ENCODE results near the gene CHRNA7.

CHRNA7 gene

DNA sequence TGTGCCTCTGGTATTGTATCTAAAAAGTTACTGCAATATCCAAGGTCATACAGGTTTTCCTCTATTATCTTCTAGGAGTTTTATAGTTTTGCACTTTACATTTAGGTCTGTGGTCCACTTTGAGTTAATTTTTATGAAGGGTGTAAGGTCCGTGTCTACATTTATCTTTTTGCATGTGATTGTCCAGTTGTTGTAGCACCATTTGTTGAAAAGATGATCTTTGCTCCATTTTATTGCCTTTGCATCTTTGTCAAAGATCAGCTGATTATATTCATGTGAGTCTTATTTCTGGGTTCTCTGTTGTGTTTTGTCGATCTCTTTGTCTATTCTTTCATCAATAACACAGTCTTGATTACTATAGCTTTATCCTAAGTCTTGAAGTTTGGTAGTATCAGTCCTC is 6.7 kb downstream of the CHRNA7 start:
- no peaks in the 10 kb centered on the region for H3K9me3 Mint-ChIP-seq (ENCODE audit: low read depth)
- no peaks in the 10 kb centered on the region for H3K4me1 Mint-ChIP-seq (ENCODE audit: low read depth)
- H3K27ac Mint-ChIP-seq = no peak overlapping the region
- no peaks in the 10 kb centered on the region for H3K36me3 Mint-ChIP-seq
- no peak overlapping the region for H3K4me3 Mint-ChIP-seq
- peaks cover 32% of the 10 kb centered on the region for H3K27me3 Mint-ChIP-seq

DNA sequence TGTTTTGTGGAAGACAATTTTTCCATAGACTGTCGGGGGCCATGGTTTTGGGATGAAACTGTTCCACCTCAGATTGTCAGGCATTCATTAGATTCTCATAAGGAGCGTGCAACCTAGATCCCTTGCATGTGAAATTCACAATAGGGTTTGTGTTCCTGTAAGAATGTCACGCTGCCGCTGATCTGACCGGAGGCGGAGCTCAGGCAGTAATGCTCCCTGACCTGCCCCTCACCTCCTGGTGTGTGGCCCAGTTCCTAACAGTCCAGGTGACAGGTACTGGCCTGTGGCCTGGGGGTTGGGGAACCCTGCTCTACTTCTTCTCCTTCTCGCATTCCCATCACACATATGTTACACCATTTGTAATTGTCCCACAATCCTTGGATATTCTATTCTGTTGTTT is 11.0 kb downstream of the CHRNA7 start:
- Mint-ChIP-seq H3K27me3 (peaks cover 24% of the 10 kb centered on the region), H3K36me3 (no peaks in the 10 kb centered on the region), H3K27ac (no peak overlapping the region), H3K9me3 (ENCODE audit: low read depth) (no peaks in the 10 kb centered on the region), H3K4me1 (ENCODE audit: low read depth) (no peaks in the 10 kb centered on the region), H3K4me3 (no peak overlapping the region)

DNA sequence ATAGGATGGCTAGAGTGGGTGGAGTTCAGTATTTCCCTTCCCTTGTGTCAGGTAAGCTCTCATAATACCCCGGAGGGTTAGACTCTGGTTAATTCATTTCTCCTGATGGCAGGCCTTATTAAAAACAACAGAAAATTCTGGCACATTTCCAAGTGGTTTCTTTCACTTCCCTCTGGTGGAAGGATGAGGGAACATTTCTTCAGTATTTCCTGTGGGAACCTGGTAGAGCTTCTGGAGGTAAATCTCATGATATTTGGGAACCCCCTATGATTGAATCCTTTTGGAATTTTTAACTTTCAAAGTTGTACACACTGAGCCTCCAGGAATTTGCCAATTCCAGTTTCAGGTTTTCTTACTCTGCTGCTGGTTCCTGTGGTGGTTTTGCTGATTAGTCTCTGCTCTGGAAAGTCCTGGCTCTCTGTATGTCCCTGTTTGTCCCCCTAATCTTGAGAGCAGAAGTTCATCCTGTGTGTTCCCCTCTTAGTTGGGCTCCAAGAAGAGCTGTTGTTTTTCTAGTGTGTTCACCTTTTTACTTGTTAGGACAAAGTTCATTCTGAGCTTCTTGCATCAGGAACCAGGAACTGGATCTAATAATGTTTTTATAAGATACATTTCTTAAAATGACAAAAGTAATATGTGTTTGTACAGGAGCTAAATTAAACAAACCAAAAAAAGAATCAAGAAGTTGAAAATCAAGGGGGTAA is 12.1 kb downstream of the CHRNA7 start:
- Mint-ChIP-seq H3K4me3 (no peak overlapping the region), H3K27ac (no peak overlapping the region), H3K9me3 (ENCODE audit: low read depth) (no peaks in the 10 kb centered on the region), H3K36me3 (no peaks in the 10 kb centered on the region), H3K4me1 (ENCODE audit: low read depth) (no peaks in the 10 kb centered on the region), H3K27me3 (peaks cover 19% of the 10 kb centered on the region)

DNA sequence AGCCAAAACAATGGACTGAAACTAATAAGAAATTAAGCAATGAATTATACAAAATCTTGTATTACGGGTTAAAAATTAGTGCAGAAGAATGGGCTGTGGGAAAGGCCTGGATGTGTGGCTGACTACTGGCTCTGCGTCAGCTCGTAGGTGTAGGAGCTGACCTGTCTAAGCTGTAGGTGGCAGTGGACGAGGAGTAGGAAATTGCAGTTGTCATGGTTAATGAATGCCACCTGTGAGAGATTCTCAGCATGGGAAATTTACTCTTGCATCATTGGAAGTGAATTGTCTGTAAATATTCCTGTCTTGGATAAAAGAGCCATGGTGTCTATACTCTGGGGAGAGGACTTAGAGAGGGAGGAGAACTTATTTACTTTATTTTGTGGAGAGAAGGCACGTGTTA is 23.4 kb downstream of the CHRNA7 start:
- Mint-ChIP-seq H3K9me3 (ENCODE audit: low read depth) (peaks cover 4% of the 10 kb centered on the region), H3K4me1 (ENCODE audit: low read depth) (no peaks in the 10 kb centered on the region), H3K27me3 (peaks cover 7% of the 10 kb centered on the region), H3K4me3 (no peak overlapping the region), H3K36me3 (peaks cover 3% of the 10 kb centered on the region), H3K27ac (no peak overlapping the region)

DNA sequence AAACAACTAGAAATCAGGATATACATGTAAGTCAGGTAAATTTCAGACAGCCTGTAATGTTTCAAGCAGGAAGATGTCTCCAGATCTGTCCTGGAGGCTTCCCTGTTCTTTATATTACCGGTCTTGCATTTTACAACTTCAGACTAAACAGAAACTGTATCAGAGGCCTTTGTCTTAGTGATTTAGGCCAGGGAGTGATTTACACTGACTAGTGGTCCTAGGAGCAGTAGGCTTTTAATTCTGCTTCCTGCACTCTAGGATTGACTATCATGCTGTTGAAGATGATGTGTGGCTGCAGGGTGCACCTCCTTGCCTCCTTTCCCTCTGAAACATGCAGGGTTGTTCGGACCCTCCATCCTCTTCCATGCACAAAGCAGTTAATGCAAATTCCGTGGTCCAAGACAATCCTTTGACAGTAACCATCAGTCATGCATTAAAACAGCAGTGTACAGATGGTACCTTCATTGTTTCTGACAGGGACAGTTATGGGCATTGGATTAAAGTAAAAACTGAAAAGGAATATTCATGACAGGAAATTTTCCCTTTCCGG is 27.6 kb downstream of the CHRNA7 start:
- no peak overlapping the region for H3K4me3 Mint-ChIP-seq
- peaks cover 7% of the 10 kb centered on the region for H3K27me3 Mint-ChIP-seq
- no peaks in the 10 kb centered on the region for H3K36me3 Mint-ChIP-seq
- H3K27ac Mint-ChIP-seq = no peak overlapping the region
- no peaks in the 10 kb centered on the region for H3K4me1 Mint-ChIP-seq (ENCODE audit: low read depth)
- no peaks in the 10 kb centered on the region for H3K9me3 Mint-ChIP-seq (ENCODE audit: low read depth)

DNA sequence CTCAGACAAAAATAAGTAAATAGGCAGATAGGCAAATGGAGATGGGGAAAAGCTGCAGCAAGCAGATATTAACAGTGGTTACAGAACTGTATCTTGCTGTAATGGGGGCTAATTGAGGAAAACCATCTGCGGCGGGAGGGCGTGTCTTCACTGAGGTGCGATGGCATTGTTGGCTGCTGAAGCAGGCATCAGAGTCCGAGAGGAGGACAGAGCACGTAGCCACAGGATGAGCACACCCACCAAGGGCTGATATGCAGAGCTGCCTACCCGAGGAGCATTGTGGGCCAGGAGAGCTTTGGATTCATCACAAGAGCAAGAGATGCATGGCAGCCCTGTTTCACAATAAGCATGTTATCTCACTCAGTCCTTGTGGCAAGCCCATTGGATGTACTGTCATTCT is 30.4 kb downstream of the CHRNA7 start:
- Mint-ChIP-seq H3K4me1 (ENCODE audit: low read depth) (no peaks in the 10 kb centered on the region), H3K27ac (no peak overlapping the region), H3K9me3 (ENCODE audit: low read depth) (no peaks in the 10 kb centered on the region), H3K36me3 (no peaks in the 10 kb centered on the region), H3K4me3 (no peak overlapping the region), H3K27me3 (peaks cover 8% of the 10 kb centered on the region)

DNA sequence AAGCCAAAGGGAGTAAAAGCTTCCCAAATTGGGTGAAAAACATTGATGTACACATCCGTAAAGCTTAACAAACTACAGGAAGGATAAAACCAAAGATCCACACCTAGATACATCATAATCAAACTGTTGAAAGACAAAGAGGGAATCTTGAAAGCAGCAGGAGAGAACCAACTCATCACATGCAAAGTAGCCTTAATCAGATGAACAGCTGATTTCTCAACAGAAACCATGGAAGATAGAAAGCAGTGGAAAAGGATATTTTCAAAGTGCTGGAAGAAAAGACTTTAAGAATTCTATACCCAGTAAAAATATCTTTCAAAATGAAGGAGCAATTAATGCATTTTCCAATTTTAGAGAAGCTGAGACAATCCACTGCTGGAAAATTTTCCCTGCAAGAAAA is 36.8 kb downstream of the CHRNA7 start:
- Mint-ChIP-seq H3K36me3 (no peaks in the 10 kb centered on the region), H3K9me3 (ENCODE audit: low read depth) (peaks cover 22% of the 10 kb centered on the region), H3K27ac (no peak overlapping the region), H3K4me3 (no peak overlapping the region), H3K4me1 (ENCODE audit: low read depth) (no peaks in the 10 kb centered on the region), H3K27me3 (peaks cover 1% of the 10 kb centered on the region)

DNA sequence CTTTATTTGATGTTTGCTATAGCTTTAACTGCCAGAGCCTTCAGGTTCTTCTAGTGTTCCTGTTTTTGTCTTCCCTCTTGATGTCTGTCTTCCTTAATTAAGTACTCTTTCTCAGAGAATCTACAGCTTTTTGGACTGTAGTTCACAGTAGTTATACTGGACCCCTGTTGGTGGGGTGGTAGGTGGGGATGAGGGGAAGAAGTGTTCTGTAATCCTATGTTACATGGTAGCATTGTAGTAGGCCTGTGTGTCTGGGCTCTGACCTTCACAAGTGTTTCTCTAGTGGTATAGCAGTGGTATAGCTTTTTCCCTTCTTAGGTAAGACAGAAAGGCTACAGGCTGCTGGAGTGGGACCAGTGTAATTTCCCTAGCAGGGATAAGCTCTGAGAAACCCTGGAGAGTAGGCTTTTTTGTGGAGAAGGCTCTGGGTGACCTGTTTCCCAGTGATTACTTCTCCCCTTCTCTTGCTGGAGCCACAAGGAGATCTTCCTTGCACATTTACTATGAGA is 59.6 kb downstream of the CHRNA7 start:
- peaks cover 5% of the 10 kb centered on the region for H3K9me3 Mint-ChIP-seq (ENCODE audit: low read depth)
- no peaks in the 10 kb centered on the region for H3K36me3 Mint-ChIP-seq
- no peaks in the 10 kb centered on the region for H3K4me1 Mint-ChIP-seq (ENCODE audit: low read depth)
- H3K27ac Mint-ChIP-seq = no peak overlapping the region
- peaks cover 1% of the 10 kb centered on the region for H3K27me3 Mint-ChIP-seq
- H3K4me3 Mint-ChIP-seq = no peak overlapping the region

DNA sequence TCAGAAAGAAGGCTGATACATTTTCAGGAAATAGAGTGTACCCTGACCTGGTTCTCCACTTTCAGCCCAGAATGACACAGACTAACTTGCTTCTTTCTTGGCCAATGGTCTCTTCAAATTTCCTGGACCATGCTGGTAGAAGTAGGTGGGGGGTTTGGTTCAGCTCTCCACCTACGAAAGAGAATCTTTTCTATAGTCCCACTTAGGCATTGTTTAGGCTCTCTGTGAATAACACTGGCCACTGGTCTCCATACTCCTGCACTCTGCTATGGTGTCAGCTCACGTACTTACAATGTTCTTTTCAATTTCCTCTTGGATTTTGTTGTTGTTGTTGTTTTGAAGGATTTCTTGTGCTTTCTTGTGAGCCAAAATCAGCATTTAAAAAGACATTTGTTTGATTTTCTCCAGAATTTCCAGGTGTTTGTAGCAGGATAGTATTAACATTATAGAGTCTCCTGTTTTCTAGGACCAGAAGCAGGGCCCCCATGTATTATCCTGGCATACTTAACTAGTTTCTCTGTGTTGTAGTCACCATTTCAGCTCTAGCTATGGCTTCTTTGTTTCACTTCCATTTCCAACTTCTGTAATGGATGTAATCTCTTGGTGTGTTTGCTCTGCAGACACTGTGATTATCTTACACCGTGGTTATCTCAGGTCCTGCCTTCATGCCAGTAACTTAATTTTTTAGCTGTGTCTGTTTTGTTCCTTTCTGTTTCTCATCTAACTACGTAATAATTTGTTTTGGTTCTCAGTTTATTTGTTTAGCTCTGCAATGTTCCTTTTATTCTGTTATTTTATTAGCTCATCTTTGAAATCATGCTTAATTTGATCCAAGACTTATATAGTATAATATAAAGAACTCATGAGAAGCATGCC is 61.4 kb downstream of the CHRNA7 start:
- Mint-ChIP-seq H3K27me3 (peaks cover 1% of the 10 kb centered on the region), H3K27ac (no peak overlapping the region), H3K9me3 (ENCODE audit: low read depth) (peaks cover 5% of the 10 kb centered on the region), H3K36me3 (no peaks in the 10 kb centered on the region), H3K4me1 (ENCODE audit: low read depth) (no peaks in the 10 kb centered on the region), H3K4me3 (no peak overlapping the region)

DNA sequence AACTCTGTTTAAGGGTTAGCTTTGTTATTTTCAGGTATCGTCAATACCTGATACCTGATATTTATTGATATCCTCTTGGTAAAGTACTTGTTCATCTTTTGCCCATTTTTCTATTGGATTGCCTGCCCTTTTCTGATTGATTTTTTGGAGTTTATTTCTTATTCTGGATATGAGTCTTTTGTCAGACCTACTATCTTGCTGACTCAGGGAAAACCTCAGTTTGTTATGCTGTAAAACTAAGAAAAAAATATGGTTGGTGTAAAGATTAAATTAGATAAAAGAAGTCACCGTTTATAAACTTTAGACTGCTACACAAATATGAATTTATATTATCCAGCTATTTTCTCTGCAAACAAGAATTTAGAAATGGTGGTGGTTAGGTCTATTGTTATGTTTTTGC is 65.9 kb downstream of the CHRNA7 start:
- H3K4me1 Mint-ChIP-seq (ENCODE audit: low read depth) = no peaks in the 10 kb centered on the region
- no peak overlapping the region for H3K27ac Mint-ChIP-seq
- no peaks in the 10 kb centered on the region for H3K36me3 Mint-ChIP-seq
- H3K4me3 Mint-ChIP-seq = no peak overlapping the region
- peaks cover 7% of the 10 kb centered on the region for H3K27me3 Mint-ChIP-seq
- H3K9me3 Mint-ChIP-seq (ENCODE audit: low read depth) = no peaks in the 10 kb centered on the region

DNA sequence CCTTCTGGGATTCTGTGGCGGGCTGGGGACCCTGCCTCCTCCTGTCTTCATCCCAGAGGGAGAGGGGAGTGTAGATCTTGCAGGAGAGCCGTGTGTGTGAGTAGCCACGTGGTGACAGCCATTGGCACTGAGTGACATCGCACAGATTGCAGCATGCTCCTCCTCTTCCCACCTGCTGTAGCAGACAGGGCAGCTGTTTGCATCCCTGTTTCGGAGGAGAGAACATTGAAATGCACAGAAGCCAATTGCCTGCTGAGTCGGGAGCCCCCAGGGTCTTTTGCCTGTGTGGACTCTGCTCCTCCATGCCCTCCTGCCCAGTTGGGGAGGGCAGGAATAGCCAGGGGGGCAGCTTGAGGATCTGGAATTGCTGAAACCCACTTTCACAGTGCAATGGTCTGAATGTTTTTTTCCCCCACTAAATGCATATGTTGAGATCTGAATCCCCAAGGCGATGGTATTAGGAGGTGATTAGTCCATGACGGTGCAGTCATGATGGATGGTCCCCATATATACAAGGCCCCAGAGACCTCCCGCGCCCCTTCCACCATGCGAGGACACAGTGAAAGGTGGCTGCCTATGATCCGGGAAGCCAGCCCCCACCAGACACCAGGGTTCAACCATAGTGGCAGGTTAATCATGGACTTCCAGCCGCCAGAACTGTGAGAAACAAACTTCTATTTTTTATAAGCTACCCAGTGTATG is 66.8 kb downstream of the CHRNA7 start:
- H3K4me1 Mint-ChIP-seq (ENCODE audit: low read depth) = no peaks in the 10 kb centered on the region
- no peaks in the 10 kb centered on the region for H3K36me3 Mint-ChIP-seq
- H3K27ac Mint-ChIP-seq = no peak overlapping the region
- no peak overlapping the region for H3K4me3 Mint-ChIP-seq
- H3K27me3 Mint-ChIP-seq = peaks cover 8% of the 10 kb centered on the region
- no peaks in the 10 kb centered on the region for H3K9me3 Mint-ChIP-seq (ENCODE audit: low read depth)

DNA sequence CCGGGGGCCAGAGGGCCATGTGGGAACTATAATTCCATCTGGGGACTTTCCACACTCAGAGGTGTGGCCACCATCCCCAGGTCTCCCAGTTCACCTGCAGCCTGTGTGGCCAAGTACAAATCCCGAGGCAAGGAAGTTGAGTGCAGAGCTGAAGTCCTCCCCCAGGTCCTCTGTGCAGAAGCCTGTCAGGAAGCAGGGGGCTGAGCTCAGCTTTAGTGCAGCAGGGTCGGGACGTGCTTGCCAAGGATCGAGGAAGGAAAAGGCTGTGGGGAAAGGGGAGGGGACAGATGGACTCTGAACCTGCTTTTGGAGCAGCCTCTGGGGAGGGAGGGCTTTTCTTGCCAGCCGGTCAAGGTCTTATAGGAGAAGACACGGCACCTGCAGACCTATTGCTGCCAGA is 67.7 kb downstream of the CHRNA7 start:
- Mint-ChIP-seq H3K9me3 (ENCODE audit: low read depth) (no peaks in the 10 kb centered on the region), H3K36me3 (no peaks in the 10 kb centered on the region), H3K27ac (no peak overlapping the region), H3K4me3 (no peak overlapping the region), H3K27me3 (peaks cover 8% of the 10 kb centered on the region), H3K4me1 (ENCODE audit: low read depth) (no peaks in the 10 kb centered on the region)

DNA sequence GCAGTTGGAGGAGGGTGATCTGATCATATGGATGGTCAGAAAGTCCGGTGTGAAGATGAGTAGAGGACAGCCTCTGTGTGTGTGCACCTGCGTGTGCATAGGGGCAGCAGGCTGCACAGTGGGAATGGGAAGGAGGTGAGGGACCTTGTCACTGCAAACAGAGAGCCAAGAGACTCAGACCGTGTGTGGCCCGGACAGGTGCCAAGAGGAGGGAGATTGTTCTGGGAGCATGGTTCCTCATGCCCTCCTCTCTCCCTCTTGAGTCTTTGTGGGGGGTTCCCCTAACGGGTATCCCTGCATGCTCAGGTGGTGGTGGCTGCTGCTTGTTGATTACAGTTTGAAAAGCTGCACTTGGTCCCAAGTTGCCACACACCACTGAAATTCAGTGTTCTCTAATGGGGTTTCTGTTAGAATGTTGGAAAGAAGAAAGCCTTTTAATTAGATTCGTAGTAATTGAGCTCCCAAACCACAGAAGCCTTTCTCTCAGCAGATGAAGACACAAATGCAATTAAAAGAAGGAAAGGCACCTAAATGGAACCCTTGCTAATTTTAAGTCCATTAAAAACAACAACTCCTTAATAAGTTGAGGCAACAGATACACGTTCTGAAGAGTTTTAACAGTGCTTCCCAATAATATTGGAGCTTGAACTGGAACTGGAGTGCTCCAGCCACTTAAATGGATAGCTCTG is 68.9 kb downstream of the CHRNA7 start:
- no peak overlapping the region for H3K4me3 Mint-ChIP-seq
- no peaks in the 10 kb centered on the region for H3K9me3 Mint-ChIP-seq (ENCODE audit: low read depth)
- H3K27me3 Mint-ChIP-seq = peaks cover 9% of the 10 kb centered on the region
- no peaks in the 10 kb centered on the region for H3K4me1 Mint-ChIP-seq (ENCODE audit: low read depth)
- no peaks in the 10 kb centered on the region for H3K36me3 Mint-ChIP-seq
- H3K27ac Mint-ChIP-seq = no peak overlapping the region

DNA sequence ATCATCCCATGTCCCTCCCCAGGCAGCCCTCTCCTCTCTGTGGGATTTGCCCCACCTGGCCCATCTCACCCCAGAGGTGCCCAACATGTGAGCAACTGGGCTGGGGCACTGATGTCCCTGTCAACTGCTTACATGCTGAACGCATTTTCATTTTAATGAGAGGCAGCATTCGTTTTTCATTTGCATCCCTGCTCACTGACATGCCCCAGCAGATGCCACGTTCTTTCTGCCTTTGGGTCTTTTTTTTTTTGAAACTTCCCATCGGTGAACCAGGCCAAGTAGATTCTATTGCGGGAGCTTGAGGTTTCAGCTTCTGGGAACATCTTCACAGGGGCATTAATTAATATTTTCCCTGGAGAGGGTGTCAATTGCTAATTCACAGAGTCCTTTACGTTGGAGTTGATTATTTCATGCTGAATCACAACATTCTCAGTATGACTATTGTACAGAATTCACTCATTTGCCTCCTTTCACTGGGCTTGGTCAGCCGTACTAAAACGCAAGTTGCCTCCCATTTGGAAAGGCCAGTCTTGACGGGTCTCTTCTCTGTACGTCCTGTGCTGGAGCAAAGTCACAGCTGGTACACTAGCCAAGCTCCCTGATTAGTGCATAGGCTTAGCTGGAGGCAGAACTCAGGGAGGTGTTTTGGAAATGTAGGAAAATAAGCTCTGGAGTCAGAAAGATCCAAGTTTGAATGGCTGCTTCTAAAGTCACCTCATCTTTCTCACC is 69.8 kb downstream of the CHRNA7 start:
- Mint-ChIP-seq H3K36me3 (no peaks in the 10 kb centered on the region), H3K27me3 (peaks cover 11% of the 10 kb centered on the region), H3K9me3 (ENCODE audit: low read depth) (no peaks in the 10 kb centered on the region), H3K4me3 (no peak overlapping the region), H3K4me1 (ENCODE audit: low read depth) (no peaks in the 10 kb centered on the region), H3K27ac (no peak overlapping the region)

All from activated naive CD8-positive, alpha-beta T cell (primary cell).